Liver (tissue), 3 donors: Measurements from ENCODE around the gene SLC25A34.

ENCODE experiments used
- RAD21 ChIP-seq, 2 donors: IDR thresholded peaks; 2 replicates each; pipeline ENCODE4 v1.6.1; 2016; ENCODE audit warnings: antibody characterized with exemption in 2 of 2, mild to moderate bottlenecking in 2 of 2
- REST ChIP-seq: IDR thresholded peaks from 2 replicates; pipeline ENCODE4 v1.6.1; 2016; ENCODE audit warnings: antibody characterized with exemption, mild to moderate bottlenecking
- TAF1 ChIP-seq: conservative IDR thresholded peaks from 2 replicates; pipeline ENCODE4 v1.6.1; 2016; ENCODE audit warnings: antibody characterized with exemption, mild to moderate bottlenecking
- TF ChIP-seq, protein P1 (sequence below): fragments of 150-350 bp; IDR thresholded peaks from 2 replicates; pipeline ENCODE4 v1.5.1; 2017; ENCODE audit warnings: improper control_type of control experiment, low read depth, low read length; ENCODE audit not compliant: missing input control
- TF ChIP-seq, protein P2 (sequence below): IDR thresholded peaks from 2 replicates; pipeline ENCODE4 v1.6.1; 2016; ENCODE audit warnings: antibody characterized with exemption
- donor health status: healthy.
- donor health status: healthy.

DNA sequence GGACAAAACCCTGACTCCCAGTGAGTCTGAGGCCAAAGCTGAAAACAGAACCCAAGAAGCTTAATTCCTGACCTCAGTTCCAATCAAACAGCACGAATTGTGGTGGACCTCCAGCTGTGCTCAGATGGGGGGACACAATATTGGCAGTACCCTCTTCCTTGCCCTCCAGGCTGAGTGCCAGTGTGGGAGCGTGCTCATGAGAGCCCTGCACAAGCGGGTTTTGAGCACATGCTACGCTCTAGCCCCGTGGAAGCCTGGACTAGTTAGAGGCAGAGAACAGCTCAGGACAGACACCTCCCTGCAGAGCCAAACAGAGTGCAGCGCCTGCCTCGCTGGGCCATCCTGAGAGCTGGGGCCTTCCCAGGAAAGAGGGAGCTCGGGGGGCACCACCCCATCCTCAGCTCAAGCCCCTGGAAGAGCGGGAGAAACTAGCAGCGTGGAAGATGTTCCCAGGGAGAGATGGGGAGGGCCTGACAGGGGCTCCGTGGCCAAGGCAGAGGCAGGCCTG is 2.8 kb upstream of the SLC25A34 start:
- TF ChIP-seq, protein P1, sequence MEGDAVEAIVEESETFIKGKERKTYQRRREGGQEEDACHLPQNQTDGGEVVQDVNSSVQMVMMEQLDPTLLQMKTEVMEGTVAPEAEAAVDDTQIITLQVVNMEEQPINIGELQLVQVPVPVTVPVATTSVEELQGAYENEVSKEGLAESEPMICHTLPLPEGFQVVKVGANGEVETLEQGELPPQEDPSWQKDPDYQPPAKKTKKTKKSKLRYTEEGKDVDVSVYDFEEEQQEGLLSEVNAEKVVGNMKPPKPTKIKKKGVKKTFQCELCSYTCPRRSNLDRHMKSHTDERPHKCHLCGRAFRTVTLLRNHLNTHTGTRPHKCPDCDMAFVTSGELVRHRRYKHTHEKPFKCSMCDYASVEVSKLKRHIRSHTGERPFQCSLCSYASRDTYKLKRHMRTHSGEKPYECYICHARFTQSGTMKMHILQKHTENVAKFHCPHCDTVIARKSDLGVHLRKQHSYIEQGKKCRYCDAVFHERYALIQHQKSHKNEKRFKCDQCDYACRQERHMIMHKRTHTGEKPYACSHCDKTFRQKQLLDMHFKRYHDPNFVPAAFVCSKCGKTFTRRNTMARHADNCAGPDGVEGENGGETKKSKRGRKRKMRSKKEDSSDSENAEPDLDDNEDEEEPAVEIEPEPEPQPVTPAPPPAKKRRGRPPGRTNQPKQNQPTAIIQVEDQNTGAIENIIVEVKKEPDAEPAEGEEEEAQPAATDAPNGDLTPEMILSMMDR, result no peak
- TF ChIP-seq, protein P2, sequence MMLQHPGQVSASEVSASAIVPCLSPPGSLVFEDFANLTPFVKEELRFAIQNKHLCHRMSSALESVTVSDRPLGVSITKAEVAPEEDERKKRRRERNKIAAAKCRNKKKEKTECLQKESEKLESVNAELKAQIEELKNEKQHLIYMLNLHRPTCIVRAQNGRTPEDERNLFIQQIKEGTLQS, result no peak
- TF ChIP-seq REST (no peak), RAD21 (IDR thresholded peaks at IDR 0.05) (no peak), TAF1 (no peak)
